Muscle of leg (tissue), 11 donors: ENCODE measurements around the gene EPHA1. TPM values are rescaled to one million over a fixed set of nuclear protein-coding genes. Genes with fewer than 3 reads are reported as not detected.

ENCODE experiments used
- DNase-seq: peaks from one replicate; pipeline ENCODE4 v3.0.0; 2013
- H3K27ac ChIP-seq: one replicate; pipeline ENCODE4 v1.5.1; 2013; ENCODE audit warnings: mild to moderate bottlenecking, low read length, control low read depth
- H3K27me3 ChIP-seq: one replicate; pipeline ENCODE4 v1.6.1; 2013; ENCODE audit warnings: low read length; ENCODE audit not compliant: control insufficient read depth, insufficient read depth
- H3K36me3 ChIP-seq: one replicate; pipeline ENCODE4 v1.6.1; 2013; ENCODE audit warnings: low read length; ENCODE audit not compliant: control insufficient read depth, insufficient read depth
- H3K4me1 ChIP-seq: one replicate; pipeline ENCODE4 v1.6.1; 2013; ENCODE audit warnings: low read length; ENCODE audit not compliant: control insufficient read depth, insufficient read depth
- H3K4me3 ChIP-seq: one replicate; pipeline ENCODE4 v1.5.1; 2013; ENCODE audit warnings: low read length, control low read depth
- H3K9me3 ChIP-seq: replicated peaks from 2 replicates; pipeline ENCODE4 v1.6.1; 2013; ENCODE audit warnings: low read depth, low read length; ENCODE audit not compliant: control insufficient read depth
- WGBS: methylation state at CpG from one replicate; pipeline ENCODE4 v1.1.5; 2013; ENCODE audit warnings: missing lambda C conversion rate; ENCODE audit not compliant: insufficient coverage; 5-methylcytosine and 5-hydroxymethylcytosine counted together
- polyA plus RNA-seq, 8 donors: library from polyadenylated mRNA; unstranded; fragments of 120-200 nt; gene quantifications; one replicate each; pipeline versions ENCODE4 v1.2.1 to v1.2.3, GENCODE V29; 2013; ENCODE audit warnings: inconsistent platforms in 1 of 8, low replicate concordance in 1 of 8; ENCODE audit not compliant: insufficient read length in 8 of 8, insufficient read depth in 1 of 8
- total RNA-seq: library from RNA; stranded (reverse); fragments of 120-200 nt; gene quantifications from one replicate; pipeline ENCODE4 v1.2.4, GENCODE V29; 2013

EPHA1 gene
- total and polyA plus RNA-seq, 9 donors = 2.1 to 6.1 (median 4.4) TPM; not detected in 1

DNA sequence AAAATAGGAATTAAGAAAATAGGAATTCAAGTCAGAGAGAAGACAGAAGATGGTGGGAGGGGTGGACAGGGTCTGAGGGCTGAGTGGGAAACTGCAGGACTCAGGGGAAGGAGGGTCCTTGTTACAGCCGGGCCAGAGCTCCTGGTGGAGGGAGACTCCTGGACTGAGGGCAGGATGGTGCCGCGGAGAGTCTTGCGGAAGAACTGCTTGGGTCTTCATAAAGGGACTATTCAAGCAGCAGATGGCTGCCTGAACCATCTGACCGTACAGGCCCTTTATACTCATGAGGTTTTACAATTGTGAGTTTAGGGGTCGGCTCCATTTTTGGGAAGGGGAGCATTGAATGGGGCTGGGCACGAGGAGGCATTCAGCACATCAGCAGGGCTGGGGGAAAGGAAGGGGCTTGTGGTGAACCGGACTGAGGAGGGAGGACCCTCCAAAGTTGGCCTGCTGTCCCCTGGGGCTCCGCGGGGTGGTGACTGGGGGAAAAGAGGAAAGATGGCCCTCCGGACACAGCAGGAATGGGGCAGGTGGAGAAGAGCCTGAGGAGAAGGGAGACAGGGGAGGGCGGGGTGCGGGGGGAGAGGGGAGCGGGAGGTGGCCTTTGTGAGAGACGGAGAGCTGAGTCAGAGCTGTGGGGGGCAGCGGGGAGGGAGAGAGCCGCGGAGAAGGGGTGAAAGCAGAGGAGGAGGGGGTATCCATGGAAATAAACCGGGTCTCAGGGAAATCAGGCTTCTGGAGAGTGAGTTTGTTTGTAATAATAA is 47.7 kb downstream of the EPHA1 start:
- no peaks in the 10 kb centered on the region for H3K36me3 ChIP-seq
- H3K27me3 ChIP-seq = peaks cover 63% of the 10 kb centered on the region
- no peaks in the 10 kb centered on the region for H3K9me3 ChIP-seq
- no peak overlapping the region for H3K27ac ChIP-seq
- H3K4me3 ChIP-seq = no peak overlapping the region
- H3K4me1 ChIP-seq = peaks cover 8% of the 10 kb centered on the region
- 16% methylated on average over 14 of the region's 19 CpGs for WGBS
- DNase-seq = no peak

DNA sequence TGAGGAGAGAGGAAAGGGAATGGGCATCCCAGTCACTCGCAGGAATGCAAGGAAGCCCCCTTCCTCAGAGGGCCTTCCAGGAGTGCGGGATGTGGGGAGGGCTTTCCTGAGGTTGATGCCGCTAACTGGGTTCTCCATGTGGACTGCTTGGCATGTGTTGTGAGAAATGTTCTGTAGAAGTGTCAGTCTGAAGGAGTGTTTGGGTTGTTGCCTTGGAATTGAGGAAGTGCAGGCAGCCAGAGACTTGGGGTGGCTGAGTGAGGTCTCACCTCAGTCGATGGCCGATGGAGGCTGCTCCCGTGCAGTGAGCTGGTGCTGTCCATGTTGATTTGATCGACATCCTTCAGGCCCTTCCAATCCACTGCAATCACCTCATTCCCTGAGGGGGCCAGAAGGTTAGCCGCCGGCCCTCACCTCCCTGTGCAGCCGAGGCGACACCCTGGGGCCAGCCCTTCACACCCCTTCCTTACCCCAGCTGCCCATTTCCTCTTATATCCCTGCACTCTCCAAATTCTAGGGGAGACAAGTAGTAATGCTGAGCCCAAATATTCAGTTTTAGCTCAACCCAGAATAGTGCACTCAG is 48.8 kb downstream of the EPHA1 start:
- Histone ChIP-seq H3K27ac (no peak overlapping the region), H3K4me1 (peaks cover 8% of the 10 kb centered on the region), H3K9me3 (no peaks in the 10 kb centered on the region), H3K27me3 (peaks cover 57% of the 10 kb centered on the region), H3K4me3 (no peak overlapping the region), H3K36me3 (no peaks in the 10 kb centered on the region)
- no peak for DNase-seq
- 61% methylated on average over 8 of the region's 11 CpGs for WGBS

DNA sequence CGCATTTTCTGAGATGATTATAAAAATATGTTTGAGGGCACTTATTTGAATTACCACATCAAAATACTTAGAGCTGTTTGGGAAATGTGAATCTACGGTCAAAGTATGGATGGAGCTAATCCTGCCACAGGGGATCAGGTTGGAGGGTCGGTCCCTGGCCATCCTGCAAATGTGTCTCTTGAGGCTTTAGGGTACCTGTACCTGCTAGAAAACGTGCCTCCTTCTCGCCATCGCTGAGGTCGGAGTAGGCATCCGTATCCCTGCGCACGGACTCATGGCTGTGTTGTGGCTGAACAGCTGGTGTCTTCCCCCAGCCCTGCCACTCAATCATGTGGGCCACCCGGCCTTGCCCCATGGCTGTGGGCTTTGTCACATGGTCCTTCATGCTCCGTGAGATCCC is 50.0 kb downstream of the EPHA1 start:
- DNase-seq = no peak
- Histone ChIP-seq H3K27ac (no peak overlapping the region), H3K36me3 (no peaks in the 10 kb centered on the region), H3K9me3 (no peaks in the 10 kb centered on the region), H3K4me1 (peaks cover 8% of the 10 kb centered on the region), H3K27me3 (peaks cover 48% of the 10 kb centered on the region), H3K4me3 (no peak overlapping the region)
- 90% methylated on average over 11 of the region's 12 CpGs for WGBS

DNA sequence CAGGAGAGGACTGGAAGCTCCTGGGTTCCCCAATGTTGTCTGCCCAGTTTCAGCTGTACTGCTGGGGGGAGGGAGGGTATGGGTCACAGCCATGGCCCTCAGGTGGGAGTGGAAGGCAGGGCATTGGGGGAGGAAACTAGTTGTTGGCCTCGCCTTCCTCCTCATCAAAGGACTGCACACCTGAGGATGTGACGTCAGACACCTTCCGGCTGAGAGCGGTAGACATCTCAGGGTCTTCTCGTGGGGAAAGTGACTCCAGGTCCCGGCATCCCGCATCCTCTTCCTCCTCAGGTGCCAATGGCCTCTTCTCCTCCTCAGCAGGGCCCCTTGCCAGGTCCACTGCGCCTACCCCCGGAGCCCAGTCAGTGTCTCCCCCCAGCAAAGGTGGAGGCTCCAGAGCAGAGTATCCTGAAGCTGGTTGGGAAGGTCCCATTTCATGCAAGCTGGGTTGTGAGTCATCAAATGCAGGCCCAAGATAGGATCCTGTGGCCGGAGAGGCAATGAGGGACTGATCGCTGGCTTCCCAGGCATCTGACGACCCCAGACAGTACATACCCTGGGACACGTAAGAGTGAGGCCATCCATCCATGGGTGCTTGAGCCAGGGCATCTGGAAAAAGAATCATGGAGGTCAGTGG is 52.1 kb downstream of the EPHA1 start:
- H3K27me3 ChIP-seq = peaks cover 31% of the 10 kb centered on the region
- H3K36me3 ChIP-seq = no peaks in the 10 kb centered on the region
- 93% methylated on average over 12 of the region's 13 CpGs for WGBS

DNA sequence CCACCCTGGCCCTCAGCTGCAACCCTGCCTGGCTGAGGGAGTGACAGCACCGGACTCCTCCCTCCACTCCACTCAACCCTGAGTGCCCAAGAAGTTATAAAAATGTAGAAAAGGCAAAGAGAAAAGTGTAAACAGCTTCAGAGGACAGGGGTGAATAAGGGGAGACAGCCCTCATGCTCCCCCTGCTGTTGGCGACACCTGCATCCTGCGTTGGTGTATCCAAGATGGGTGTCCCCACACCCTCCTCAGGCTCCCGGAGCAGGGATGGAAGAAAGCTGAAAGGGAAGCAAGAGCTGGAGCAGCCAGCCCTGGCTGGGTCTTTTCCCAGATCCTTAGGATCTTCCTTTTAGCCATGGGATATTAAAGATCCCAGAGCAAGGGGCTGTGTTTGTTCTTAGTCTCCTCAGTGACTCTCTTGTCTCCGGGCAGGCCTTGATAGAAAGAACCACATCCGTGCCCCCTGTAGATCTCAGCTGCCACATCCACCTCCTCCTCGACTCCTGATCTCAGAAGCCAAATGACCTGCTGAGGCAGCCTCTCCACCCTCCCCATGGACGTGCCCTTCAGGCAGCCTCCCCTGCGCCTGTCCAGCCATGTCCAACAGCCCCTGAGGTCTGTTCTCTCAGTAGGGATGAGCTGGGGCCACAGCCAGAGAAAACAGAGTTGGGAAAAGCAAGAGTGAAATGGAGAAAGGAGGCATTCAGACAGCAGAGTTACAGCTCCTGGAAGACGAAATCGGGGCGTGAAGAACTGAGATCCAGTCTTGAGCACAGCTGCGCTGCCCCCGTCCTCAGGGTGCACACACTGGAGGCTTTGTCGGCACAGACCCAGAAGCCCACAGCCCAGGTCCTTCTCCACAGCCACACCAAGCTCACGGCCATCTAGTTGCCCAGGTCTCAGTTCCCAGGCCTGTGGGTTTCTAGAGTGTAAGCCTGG is 52.9 kb downstream of the EPHA1 start:
- no peak overlapping the region for H3K4me3 ChIP-seq
- H3K4me1 ChIP-seq = no peaks in the 10 kb centered on the region
- no peak overlapping the region for H3K27ac ChIP-seq
- DNase-seq = no peak
- H3K9me3 ChIP-seq = no peaks in the 10 kb centered on the region
- no peaks in the 10 kb centered on the region for H3K36me3 ChIP-seq
- peaks cover 22% of the 10 kb centered on the region for H3K27me3 ChIP-seq
- WGBS = 89% methylated on average over 10 of the region's 16 CpGs

More for the DNA sequence above, 52.1 kb downstream of the EPHA1 start:
- DNase-seq = no peak
- H3K9me3 ChIP-seq = no peaks in the 10 kb centered on the region
- H3K27ac ChIP-seq = no peak overlapping the region
- H3K4me3 ChIP-seq = no peak overlapping the region
- H3K4me1 ChIP-seq = no peaks in the 10 kb centered on the region

DNA sequence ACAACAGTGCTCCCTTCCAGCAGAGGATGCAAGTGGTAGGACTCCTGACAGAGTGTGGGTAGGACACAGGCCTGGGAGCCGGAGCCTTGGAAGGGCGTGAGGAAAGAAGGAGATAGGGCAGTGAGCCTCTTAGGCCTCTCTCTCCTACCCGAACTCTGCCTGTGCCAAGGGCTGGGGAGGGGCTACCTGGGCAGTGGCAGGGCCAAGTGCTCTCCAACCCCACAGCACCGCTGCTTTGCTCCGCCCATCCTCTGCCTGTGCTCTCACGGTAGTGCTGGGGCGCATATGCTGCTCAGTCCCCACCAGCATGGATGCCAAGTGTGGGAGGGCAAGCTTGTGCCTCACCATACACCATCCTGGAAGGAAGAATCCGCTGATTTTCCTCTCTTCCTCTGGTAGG is 53.7 kb downstream of the EPHA1 start:
- no peak for DNase-seq
- Histone ChIP-seq H3K9me3 (no peaks in the 10 kb centered on the region), H3K27me3 (peaks cover 16% of the 10 kb centered on the region), H3K4me1 (no peaks in the 10 kb centered on the region), H3K4me3 (no peak overlapping the region), H3K27ac (no peak overlapping the region), H3K36me3 (no peaks in the 10 kb centered on the region)
- 90% methylated on average over 7 of the region's 8 CpGs for WGBS

DNA sequence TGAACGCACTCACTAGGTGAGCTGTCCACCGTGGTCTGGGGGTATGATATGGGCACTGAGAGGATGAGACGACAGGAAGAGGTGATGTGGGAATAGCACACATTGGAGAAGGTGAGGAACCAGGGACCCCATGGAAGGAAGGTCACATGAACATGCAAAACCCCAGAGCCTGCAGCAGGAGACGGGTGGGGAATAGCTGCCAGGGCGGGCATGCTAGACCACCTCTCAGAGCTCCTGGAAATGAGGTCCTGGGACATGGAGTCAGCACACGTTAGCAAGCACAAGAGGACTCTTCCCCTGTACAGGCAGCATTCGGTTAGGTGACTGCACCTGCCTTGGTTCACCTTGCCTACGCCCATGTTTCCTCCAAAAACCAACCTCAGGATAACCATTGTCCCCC is 54.3 kb downstream of the EPHA1 start:
- Histone ChIP-seq H3K4me1 (no peaks in the 10 kb centered on the region), H3K36me3 (no peaks in the 10 kb centered on the region), H3K9me3 (no peaks in the 10 kb centered on the region), H3K4me3 (no peak overlapping the region), H3K27ac (no peak overlapping the region), H3K27me3 (peaks cover 10% of the 10 kb centered on the region)
- no peak for DNase-seq
- 95% methylated on average over 6 of the region's 8 CpGs for WGBS

DNA sequence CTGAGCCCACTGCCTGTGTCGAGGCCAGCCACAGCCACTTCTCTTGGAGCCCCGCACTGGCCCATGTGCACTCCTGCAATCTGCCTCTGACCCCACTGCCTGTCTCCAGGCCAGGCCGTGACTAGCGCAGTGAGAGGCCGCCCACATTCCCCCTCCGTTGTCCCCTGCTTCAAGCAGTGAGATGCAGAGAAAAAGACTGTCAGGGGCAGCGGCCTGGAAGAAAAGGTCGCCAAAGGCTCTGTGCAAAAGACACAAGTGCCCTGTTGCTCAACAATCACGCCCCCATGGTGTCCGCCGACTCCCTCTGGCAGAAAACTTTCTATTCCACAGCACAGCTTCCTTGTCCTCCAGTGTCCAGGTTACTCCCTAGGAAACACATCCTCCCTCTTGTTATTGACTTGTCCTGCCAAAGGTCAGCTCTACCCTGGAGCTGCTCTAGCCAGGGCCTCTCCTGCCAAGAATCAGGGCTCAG is 56.1 kb downstream of the EPHA1 start:
- Histone ChIP-seq H3K4me3 (no peak overlapping the region), H3K9me3 (no peaks in the 10 kb centered on the region), H3K36me3 (no peaks in the 10 kb centered on the region), H3K4me1 (no peaks in the 10 kb centered on the region), H3K27me3 (peaks cover 2% of the 10 kb centered on the region), H3K27ac (no peak overlapping the region)
- WGBS = 72% methylated on average over 11 of the region's 11 CpGs
- no peak for DNase-seq

DNA sequence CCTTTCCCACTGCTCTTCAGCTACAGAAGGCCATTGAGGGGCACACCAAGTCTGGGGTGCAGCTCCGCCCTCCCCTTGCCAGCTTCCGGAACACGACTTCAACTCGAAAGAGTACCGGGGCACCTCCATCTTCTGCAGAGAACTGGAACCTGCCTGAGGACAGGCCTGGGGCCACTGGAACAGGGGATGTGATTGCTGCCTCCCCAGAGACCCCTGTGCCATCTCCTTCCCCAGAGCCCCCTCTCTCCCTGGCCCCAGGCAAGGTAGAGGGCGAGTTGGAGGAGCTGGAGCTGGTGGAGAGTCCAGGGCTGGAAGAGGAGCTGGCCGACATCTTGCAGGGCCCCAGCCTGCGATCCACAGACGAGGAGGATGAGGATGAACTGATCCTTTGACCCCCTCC is 57.1 kb downstream of the EPHA1 start:
- no peak for DNase-seq
- peaks cover 2% of the 10 kb centered on the region for H3K27me3 ChIP-seq
- no peaks in the 10 kb centered on the region for H3K9me3 ChIP-seq
- H3K27ac ChIP-seq = no peak overlapping the region
- no peak overlapping the region for H3K4me3 ChIP-seq
- no peaks in the 10 kb centered on the region for H3K4me1 ChIP-seq
- 85% methylated on average over 7 of the region's 9 CpGs for WGBS
- no peaks in the 10 kb centered on the region for H3K36me3 ChIP-seq
